Left lung (tissue), 10 donors: ENCODE data around the gene FGF22. TPM values are rescaled to one million over a fixed set of nuclear protein-coding genes. Genes with fewer than 3 reads are reported as not detected.

Experiments
- ATAC-seq: fragments of 200-7000 bp; cut with Tn5 transposase; one replicate; pipeline ENCODE4 v1.9.1; 2020; ENCODE audit warnings: moderate library complexity
- DNase-seq, 4 donors: peaks; one replicate each; pipeline ENCODE4 v3.0.0-alpha.2; 2013 to 2020
- H3K27ac ChIP-seq, 2 donors: fragments of 200-600 bp; sonication (generic) in 1 of 2; one replicate each; pipeline versions ENCODE4 v1.5.0 to v1.8.0; 2020 to 2021
- H3K27me3 ChIP-seq, 2 donors: fragments of 200-600 bp; sonication (generic) in 1 of 2; one replicate each; pipeline versions ENCODE4 v1.5.0 to v1.8.0; 2020 to 2021
- H3K36me3 ChIP-seq, 2 donors: fragments of 200-600 bp; sonication (generic) in 1 of 2; one replicate each; pipeline versions ENCODE4 v1.5.0 to v1.8.0; 2020 to 2021
- H3K4me1 ChIP-seq, 2 donors: fragments of 200-600 bp; one replicate each; pipeline ENCODE4 v1.8.0; 2021
- H3K4me3 ChIP-seq, 2 donors: fragments of 200-600 bp; sonication (generic) in 1 of 2; one replicate each; pipeline versions ENCODE4 v1.5.0 to v1.8.0; 2020 to 2021; ENCODE audit warnings: mild to moderate bottlenecking in 1 of 2
- H3K9me3 ChIP-seq, 2 donors: fragments of 200-600 bp; sonication (generic) in 1 of 2; one replicate each; pipeline versions ENCODE4 v1.5.0 to v1.8.0; 2020 to 2021
- intact Hi-C, 2 donors: fragments of 100-400 bp; cut with DNase I; formaldehyde crosslinking; loops; one replicate each; pipeline versions ENCODE4 v1.11.2 to v1.14.2; 2022
- polyA plus RNA-seq, 6 donors: library from polyadenylated mRNA; unstranded; fragments of 120-200 nt; gene quantifications; one replicate each; pipeline ENCODE4 v1.2.1, GENCODE V29; 2013; ENCODE audit not compliant: insufficient read length in 6 of 6
- total RNA-seq, 2 donors: library from RNA; stranded (reverse); fragmentation: NEBNext Ultra II Directional; extraction: Animal tissue kit (Norgen Biotek cat#: 25700); gene quantifications; one replicate each; pipeline ENCODE4 v1.2.1, GENCODE V29; 2021
- TF ChIP-seq, protein P1 (sequence below), 2 donors: fragments of 200-600 bp; sonication (generic) in 1 of 2; IDR thresholded peaks; one replicate each; pipeline versions ENCODE4 v1.5.0 to v1.8.0; 2021; ENCODE audit warnings: antibody characterized with exemption in 2 of 2
- donor health status: DM: no; HTN: yes; CAD: no.
- donor health status: DM: no; HTN: no; CAD: no.

The FGF22 gene
- total and polyA plus RNA-seq, 8 donors, result 0.21 to 0.48 (median 0.30) TPM

DNA sequence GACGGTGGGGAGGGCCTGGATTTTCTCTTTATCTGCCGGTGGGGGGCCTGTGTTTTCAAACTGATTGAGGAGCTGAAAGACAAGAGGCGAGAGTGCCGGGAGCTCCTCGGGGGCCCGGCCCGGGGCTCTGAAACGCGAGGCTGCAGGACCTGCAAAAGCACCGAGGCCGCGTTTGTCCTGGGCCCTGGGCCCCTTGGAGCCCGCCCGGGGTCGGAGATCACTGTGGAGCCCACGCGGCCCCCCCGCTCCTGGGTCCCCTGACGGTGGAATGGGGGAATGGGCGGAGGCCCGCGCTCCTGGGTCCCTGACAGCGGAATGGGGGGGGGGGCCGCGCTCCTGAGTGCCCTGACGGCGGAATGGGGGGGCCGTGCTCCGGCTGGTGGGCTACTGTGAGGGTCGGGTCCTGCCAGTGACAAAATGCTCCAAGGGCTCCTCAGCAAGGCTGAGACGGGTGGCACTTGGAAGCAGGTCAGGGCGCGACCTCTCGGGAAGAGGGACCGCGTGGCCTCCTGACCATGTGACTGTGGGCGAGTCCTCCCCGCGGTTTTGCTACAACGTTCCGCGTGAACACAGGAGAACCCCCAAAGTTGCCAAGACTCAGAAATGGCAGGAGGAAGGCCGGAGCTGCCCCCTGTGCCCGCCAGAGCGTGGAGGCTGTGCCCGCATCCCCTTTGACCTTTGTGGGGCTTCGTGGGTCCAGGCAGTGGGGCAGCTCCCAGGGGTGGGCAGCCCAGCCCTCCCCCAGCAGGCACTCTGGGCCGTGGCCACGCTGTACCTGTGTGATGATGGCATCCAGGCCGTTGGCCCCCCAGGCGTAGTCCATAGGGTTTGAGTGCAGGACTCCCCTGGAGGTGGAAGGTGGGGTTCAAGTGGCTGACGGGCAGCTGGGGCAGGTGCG, 9.5 kb downstream of the FGF22 start:
- Histone ChIP-seq H3K4me1 (no peaks in the 10 kb centered on the region), H3K4me3 (no peak overlapping the region), H3K27me3 (no peaks in the 10 kb centered on the region), H3K9me3 (no peaks in the 10 kb centered on the region), H3K27ac (no peak overlapping the region), H3K36me3 (peaks cover 0 to 100% of the 10 kb centered on the region in 2 donors)
- intact Hi-C loops, result no loop called here
- TF ChIP-seq, protein P1, sequence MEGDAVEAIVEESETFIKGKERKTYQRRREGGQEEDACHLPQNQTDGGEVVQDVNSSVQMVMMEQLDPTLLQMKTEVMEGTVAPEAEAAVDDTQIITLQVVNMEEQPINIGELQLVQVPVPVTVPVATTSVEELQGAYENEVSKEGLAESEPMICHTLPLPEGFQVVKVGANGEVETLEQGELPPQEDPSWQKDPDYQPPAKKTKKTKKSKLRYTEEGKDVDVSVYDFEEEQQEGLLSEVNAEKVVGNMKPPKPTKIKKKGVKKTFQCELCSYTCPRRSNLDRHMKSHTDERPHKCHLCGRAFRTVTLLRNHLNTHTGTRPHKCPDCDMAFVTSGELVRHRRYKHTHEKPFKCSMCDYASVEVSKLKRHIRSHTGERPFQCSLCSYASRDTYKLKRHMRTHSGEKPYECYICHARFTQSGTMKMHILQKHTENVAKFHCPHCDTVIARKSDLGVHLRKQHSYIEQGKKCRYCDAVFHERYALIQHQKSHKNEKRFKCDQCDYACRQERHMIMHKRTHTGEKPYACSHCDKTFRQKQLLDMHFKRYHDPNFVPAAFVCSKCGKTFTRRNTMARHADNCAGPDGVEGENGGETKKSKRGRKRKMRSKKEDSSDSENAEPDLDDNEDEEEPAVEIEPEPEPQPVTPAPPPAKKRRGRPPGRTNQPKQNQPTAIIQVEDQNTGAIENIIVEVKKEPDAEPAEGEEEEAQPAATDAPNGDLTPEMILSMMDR (IDR thresholded peaks at IDR 0.05), result no peak
- ATAC-seq (no peak), DNase-seq (no peak)

DNA sequence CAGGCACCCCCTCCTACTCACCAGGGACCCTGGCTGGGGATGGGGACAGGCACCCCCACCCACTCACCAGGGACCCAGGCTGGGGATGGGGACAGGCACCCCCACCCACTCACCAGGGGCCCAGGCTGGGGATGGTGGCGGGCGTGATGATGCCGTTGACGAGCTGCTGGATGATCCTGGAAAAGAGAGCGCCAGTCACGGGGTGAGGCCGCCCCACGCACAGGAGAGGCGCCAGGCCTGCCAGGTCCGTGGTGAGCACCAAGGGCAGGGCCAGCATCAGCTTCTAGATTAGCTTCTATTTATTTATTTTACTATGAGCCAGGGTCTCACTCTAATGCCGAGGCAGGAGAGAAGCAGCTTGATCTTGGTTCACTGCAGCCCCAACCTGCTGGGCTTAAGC, 10.4 kb downstream of the FGF22 start:
- Histone ChIP-seq H3K36me3 (peaks cover 0 to 98% of the 10 kb centered on the region in 2 donors), H3K4me1 (no peaks in the 10 kb centered on the region), H3K9me3 (no peaks in the 10 kb centered on the region), H3K4me3 (no peak overlapping the region), H3K27me3 (no peaks in the 10 kb centered on the region), H3K27ac (no peak overlapping the region)
- ATAC-seq (no peak), DNase-seq (no peak)
- TF ChIP-seq, protein P1 (IDR thresholded peaks at IDR 0.05), result no peak
- intact Hi-C loops, result no loop called here

DNA sequence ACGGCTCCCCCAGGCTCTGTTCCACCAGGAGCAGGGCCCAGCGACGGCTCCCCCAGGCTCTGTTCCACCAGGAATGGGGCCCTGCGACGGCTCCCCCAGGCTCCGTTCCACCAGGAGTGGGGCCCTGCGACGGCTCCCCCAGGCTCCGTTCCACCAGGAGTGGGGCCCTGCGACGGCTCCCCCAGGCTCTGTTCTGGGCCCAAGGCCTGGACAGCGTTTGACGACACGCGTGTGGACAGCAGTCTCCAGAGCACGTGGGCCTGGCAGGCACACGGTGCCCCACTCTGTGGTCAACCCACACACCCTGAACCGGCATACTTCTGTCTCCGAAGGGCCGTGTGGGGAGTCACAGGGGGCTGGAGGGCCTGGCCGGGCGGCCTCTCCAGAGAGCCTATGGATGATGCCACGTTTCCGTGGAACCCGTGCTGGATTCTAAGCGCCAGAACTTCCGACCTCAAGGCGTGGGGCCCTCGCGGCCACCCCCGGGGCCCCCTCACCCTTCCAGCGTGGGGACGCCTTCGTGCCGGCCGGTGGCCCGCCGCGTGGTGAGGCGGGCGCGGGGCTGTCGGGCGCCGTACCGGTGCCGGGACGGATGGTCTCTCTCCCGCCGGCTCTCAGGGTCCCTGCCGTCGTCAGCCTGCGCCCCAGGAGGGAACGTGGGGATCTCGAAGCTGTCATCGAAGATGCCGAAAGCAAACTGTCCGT, 11.6 kb downstream of the FGF22 start:
- H3K36me3 ChIP-seq, result peaks cover 0 to 92% of the 10 kb centered on the region in 2 donors
- no peaks in the 10 kb centered on the region for H3K9me3 ChIP-seq
- no peak overlapping the region for H3K27ac ChIP-seq
- no peak overlapping the region for H3K4me3 ChIP-seq
- H3K27me3 ChIP-seq, result no peaks in the 10 kb centered on the region
- no peaks in the 10 kb centered on the region for H3K4me1 ChIP-seq
- intact Hi-C loops, result no loop called here
- ATAC-seq (no peak), DNase-seq (no peak)
- TF ChIP-seq, protein P1 (IDR thresholded peaks at IDR 0.05), result no peak

DNA sequence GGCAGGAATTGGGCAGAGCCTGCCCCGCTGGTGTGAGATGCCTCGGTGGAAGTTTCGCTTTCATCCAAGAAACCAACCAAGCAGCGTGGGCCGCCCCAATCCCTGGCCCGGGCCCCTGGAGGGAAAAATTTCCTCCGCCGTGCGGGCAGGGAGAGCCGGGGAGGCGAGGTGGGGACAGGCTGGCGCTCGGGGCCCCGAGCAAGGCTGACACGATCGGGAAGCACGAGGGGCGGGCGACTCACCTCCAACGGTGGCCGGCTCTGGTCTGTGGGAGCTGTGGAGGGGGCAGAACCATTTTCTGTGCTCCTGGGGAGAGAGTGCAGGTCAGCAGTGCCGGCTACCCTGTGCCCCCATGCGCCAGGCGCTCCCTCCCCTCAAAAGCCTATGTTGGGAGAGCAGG, 12.3 kb downstream of the FGF22 start:
- no peaks in the 10 kb centered on the region for H3K9me3 ChIP-seq
- no peak overlapping the region for H3K4me3 ChIP-seq
- TF ChIP-seq, protein P1 (IDR thresholded peaks at IDR 0.05), result no peak
- no peak for ATAC-seq
- intact Hi-C loops, result no loop called here
- DNase-seq, result no peak
- H3K27me3 ChIP-seq, result no peaks in the 10 kb centered on the region
- no peak overlapping the region for H3K27ac ChIP-seq
- H3K36me3 ChIP-seq, result peaks cover 0 to 88% of the 10 kb centered on the region in 2 donors
- H3K4me1 ChIP-seq, result no peaks in the 10 kb centered on the region
